Posterior vena cava (tissue), 2 donors: Measurements from ENCODE around the gene DPP6. TPM values are rescaled to one million over a fixed set of nuclear protein-coding genes. Genes with fewer than 3 reads are reported as not detected.
"Not testable (repeated sequence)": the region's sequence is repeated elsewhere in the genome, so short reads cannot be mapped to it uniquely, and the experiment has no call there.

Experiments
- DNase-seq: peaks from one replicate; pipeline ENCODE4 v3.0.0-alpha.2; 2020; ENCODE audit warnings: low spot score
- intact Hi-C, 2 donors: fragments of 100-400 bp; cut with DNase I; formaldehyde crosslinking; loops; one replicate each; pipeline versions ENCODE4 v1.14.1 to v1.14.2; 2022 to 2023
- total RNA-seq, 2 donors: library from RNA; stranded (reverse); fragmentation: NEBNext Ultra II Directional; extraction: Animal tissue kit (Norgen Biotek cat#: 25700); gene quantifications; one replicate each; pipeline ENCODE4 v1.2.1, GENCODE V29; 2021
- donor health status: DM: yes; HTN: yes; CAD: no.
- donor health status: DM: yes; HTN: yes; CAD: no.

Gene DPP6
- total RNA-seq, 2 donors from 2014 or later = 0.10 to 1.2 TPM

- intact Hi-C loops = no loop called here
Observed at GRCh38 chr7:154666768-154667167, 614.6 kb downstream of the DPP6 start.

GRCh38 chr7:154672659-154673415 lies 620.6 kb downstream of the DPP6 start:
- intact Hi-C loops = no loop called here
- DNase-seq = no peak

More at GRCh38 chr7:154666768-154667167, 614.6 kb downstream of the DPP6 start:
- DNase-seq = no peak

- intact Hi-C loops = no loop called here
- DNase-seq = no peak
Observed at GRCh38 chr7:154674191-154674590, 622.0 kb downstream of the DPP6 start.

- no peak for DNase-seq
- intact Hi-C loops = no loop called here
Observed at GRCh38 chr7:154675560-154675959, 623.4 kb downstream of the DPP6 start.

GRCh38 chr7:154676033-154676421 lies 623.8 kb downstream of the DPP6 start:
- DNase-seq, intact Hi-C loops: not testable (repeated sequence)

DNA sequence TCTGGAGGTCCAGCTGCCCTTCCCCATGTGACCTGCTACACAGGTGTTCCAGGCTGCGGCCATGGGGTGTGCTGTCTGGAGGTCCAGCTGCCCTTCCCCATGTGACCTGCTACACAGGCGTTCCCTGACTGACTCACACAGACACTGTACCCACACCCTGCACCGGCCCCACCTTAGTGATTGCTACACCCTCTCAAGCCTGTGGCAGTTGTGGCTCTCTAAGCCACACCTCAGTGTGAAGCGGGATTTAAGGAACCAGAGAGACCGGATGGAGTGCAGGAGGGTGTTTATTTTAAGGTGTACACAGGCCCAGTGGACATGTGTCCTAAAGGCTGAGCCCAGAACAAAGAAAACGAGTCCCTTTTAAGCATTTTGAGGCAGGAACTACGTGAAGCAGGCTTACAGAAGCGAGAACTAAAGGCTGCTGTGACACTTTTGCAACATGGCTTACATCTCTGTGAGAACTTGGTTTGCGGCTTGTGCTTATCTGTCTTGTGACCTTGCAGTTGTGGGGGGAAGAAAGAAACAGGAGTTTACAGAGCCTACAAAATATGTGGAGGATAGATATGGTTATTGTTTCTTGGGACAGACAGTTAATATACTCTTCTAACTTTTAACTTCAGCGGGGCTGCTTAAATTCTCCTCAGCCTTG lies 624.4 kb downstream of the DPP6 start:
- no peak for DNase-seq
- intact Hi-C loops = no loop called here

DNA sequence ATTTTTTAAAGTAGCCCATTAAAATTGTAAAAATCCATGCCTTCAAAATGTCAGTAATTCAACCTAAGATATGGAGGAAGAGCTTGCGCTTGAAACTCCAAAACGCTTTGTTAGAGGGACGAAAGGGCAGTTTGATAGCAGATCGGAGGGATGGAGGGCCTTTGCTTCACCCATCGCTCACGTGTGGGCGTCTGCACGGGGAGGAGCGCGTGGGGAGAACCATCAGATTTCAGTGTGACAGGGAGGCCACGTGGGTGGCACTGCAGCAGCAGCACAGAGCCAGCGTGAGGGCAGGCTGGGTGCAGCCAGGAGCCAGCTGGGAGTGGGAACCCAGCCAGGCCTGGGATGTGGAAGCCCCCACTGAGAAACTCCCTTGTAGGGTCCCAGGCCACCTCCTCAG lies 625.3 kb downstream of the DPP6 start:
- no peak for DNase-seq
- intact Hi-C loops = no loop called here

DNA sequence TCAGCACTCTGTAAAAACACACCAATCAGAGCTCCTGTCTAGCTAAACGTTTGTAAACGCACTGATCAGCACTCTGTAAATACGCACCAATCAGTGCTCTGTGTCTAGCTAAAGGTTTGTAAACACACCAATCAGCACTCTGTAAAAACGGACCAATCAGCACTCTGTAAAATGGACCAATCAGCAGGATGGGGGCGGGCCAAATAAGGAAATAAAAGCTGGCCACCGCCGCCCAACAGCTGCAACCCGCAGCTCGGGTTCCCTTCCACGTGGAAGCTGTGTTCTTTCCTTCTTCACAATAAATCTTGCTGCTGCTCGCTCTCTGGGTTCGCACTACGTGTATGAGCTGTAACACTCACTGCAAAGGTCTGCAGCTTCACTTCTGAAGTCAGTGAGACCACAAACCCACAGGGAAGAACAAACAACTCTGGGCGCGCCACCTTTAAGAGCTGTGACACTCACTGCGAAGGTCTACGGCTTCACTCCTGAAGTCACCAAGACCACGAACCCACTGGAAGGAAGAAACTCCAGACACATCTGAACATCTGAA lies 625.9 kb downstream of the DPP6 start:
- intact Hi-C loops, DNase-seq: not testable (repeated sequence)

GRCh38 chr7:154679379-154680053 lies 627.3 kb downstream of the DPP6 start:
- DNase-seq = no peak
- intact Hi-C loops = no loop called here

GRCh38 chr7:154680894-154681659 lies 628.9 kb downstream of the DPP6 start:
- intact Hi-C loops = no loop called here
- DNase-seq = no peak

- no peak for DNase-seq
Observed at GRCh38 chr7:154682003-154682402, 629.8 kb downstream of the DPP6 start.

DNA sequence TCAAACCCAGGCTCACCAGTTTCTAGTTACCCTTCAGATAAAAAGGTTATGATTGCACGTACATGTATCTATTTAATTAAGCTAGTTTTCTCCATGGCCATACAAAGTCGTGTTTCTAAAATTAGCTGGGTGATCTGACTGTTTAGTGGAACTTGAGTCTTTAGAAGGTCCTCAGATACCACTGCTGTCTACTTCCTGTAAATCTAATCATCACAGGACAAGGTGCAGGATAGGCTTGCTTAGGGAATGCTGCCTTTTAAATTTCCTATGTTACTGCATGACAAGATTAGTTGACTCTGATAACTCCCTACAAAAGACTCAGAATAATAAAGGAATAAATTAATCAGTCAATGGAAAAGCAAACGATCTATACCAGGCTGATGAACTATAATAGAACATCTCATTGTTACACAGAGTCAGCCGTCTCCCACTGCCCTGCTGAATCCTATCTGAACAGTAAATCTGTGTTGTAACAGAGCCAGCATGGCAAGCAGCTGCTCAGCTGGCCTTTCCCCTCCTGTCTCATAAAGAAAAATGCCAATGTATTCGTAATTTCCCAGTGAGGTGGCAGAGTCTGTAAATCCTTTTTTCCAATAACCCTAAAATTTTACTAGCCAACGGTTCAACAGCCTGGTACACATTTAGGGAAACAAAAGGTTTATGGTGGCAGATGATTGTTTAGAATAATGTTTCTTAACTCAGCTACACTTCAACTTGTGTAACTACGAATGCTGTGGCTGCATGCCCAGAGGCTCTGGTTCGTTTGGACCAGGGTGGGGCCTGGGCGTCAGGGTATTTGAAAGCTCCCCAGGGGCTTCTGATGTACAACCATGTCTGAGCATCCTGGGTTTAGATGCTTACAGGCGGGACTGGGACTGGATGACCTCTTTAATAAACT lies 632.7 kb downstream of the DPP6 start:
- intact Hi-C loops = no loop called here
- DNase-seq = no peak

More at GRCh38 chr7:154682003-154682402, 629.8 kb downstream of the DPP6 start:
- intact Hi-C loops = no loop called here

DNA sequence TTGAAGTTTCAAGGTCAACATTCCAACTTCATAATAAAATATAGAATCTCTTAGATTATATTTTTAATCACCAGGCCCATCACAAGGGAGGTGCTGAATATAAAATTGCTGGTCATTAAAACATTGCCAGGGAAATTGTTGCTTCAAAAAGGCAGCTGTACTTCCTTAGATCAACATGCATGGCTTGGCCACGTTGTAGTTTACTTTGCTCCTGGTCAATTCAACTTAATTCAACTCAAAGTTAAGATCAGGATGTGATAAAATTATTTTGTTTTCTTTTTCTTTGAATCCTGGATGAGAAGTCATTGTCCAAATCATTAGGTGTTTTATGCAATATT lies 633.3 kb downstream of the DPP6 start:
- DNase-seq = no peak
- intact Hi-C loops = no loop called here

- DNase-seq = no peak
- intact Hi-C loops = no loop called here
Observed at GRCh38 chr7:154686305-154686704, 634.1 kb downstream of the DPP6 start.

DNA sequence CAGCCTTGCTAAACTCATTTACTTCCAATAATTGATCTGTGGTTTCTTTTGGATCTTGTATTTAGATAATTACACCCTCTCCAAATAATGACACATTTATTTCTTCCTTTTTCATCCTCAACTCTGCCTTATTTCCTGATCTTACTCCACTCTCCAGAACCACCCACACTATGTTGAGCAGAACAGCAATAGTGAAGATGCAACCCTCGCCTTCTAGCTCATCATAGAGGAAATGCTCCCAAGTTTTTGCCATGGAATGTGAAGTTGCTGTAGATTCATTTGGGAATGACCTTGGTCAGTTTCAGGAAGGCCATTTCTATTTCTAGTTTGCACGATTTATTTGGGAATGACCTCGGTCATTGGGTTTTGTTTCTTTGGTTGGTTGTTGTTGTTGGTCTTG lies 636.8 kb downstream of the DPP6 start:
- intact Hi-C loops = no loop called here

DNA sequence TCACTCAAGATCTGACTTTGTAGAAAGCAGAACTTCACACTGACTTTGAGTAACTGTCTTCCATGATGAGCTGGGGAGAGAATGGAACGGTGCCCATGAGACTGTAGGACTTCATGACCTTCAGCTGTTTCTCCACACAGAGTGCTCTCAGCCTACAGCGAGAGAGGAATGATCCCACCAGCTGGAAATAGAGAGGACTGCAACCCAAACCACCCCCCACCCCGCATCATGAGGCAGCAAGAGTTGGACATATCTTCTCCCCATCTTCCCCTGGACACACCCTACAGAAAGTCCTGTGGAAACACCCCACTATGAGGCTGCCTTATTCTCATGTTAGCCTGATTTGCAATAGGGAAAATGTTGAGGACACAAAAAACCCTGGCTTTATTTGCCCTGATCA lies 638.2 kb downstream of the DPP6 start:
- intact Hi-C loops = no loop called here
- DNase-seq = no peak

More for the DNA sequence above, 636.8 kb downstream of the DPP6 start:
- no peak for DNase-seq

GRCh38 chr7:154693661-154694060 lies 641.5 kb downstream of the DPP6 start:
- DNase-seq = no peak
- intact Hi-C loops = no loop called here

DNA sequence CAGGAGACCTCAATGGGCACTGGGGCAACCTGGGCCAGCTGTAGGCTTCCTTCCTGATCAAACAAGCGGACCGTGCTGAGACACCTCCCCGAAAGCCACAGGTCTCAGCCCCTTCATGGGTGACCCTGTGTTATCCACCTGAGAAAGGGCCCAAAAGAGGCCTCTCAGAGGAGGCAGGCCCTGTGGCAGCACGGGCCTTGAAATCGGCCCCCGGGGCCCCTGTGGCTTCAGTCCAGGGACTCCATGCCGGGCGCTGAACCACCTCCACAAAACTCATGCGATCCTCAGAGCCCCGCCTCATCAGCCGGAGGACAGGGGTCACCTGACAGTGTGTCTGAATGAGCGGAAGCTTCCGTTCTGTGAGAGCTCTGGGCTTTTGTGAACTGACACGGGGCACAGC lies 643.6 kb downstream of the DPP6 start:
- DNase-seq = no peak
- intact Hi-C loops = no loop called here

DNA sequence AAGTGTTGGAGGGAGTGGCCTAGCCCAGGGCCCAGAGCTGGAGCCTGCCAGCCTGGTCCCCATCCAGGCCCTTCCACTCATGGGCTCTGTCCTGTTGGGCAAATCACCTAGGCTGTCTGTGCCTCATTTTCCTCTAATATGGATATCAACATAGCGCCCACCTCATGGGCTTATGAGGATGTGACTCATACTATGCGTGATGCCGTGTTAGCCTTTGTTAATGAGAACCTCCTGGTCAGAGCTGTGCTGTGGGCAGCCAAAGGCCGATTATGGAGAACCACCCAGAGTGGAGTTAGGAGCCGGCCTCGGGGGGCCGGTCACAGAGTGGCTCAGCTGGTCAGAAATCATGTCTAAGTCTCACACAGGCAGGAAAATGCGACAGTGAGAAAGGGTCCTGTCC lies 644.4 kb downstream of the DPP6 start:
- no peak for DNase-seq
- intact Hi-C loops = no loop called here
